Measurements from ENCODE around the gene PSMA6.

GRCh38 chr14:35333264-35333730, 41.1 kb downstream of the PSMA6 start:
- no peak for TF ChIP-seq ZNF384 (IDR thresholded peaks at IDR 0.05)
- no peak for TF ChIP-seq NFRKB (IDR thresholded peaks at IDR 0.05)
- no peak for TF ChIP-seq BHLHE40 (IDR thresholded peaks at IDR 0.05; ENCODE audit: borderline replicate concordance)
- TF ChIP-seq TARDBP (IDR thresholded peaks at IDR 0.05) = no peak
- TF ChIP-seq FOXA1 (IDR thresholded peaks at IDR 0.05) = no peak
- TF ChIP-seq HDGF (IDR thresholded peaks at IDR 0.05; ENCODE audit: borderline replicate concordance) = no peak
- no peak for TF ChIP-seq SP1 (IDR thresholded peaks at IDR 0.05)
